Transverse colon (tissue), 4 donors: ENCODE measurements around the gene CBARP. TPM values are rescaled to one million over a fixed set of nuclear protein-coding genes. Genes with fewer than 3 reads are reported as not detected.

ENCODE experiments used
- DNase-seq: peaks from one replicate; pipeline ENCODE4 v3.0.0-alpha.2; 2019
- H3K27ac ChIP-seq, 4 donors: fragments of 200-600 bp; sonication (generic); 2 replicates each; pipeline ENCODE4 v1.5.1; 2016 to 2018; ENCODE audit warnings: inconsistent platforms in 4 of 4
- H3K27me3 ChIP-seq: fragments of 200-600 bp; sonication (generic); 2 replicates; pipeline ENCODE4 v1.5.1; 2017; ENCODE audit warnings: inconsistent platforms
- H3K36me3 ChIP-seq, 4 donors: fragments of 200-600 bp; sonication (generic); 2 replicates each; pipeline ENCODE4 v1.5.1; 2017 to 2019; ENCODE audit warnings: inconsistent platforms in 4 of 4
- H3K4me1 ChIP-seq, 4 donors: fragments of 200-600 bp; sonication (generic); 2 replicates each; pipeline ENCODE4 v1.5.1; 2017 to 2020; ENCODE audit warnings: inconsistent platforms in 4 of 4
- H3K4me3 ChIP-seq, 4 donors: fragments of 200-600 bp; sonication (generic); 1 replicate in 1 of 4; 2 replicates in 3 of 4; pipeline versions ENCODE4 v1.5.1 to v1.6.1; 2017 to 2019; ENCODE audit warnings: inconsistent platforms in 4 of 4
- H3K9me3 ChIP-seq, 2 donors: fragments of 200-600 bp; sonication (generic); 2 replicates each; pipeline ENCODE4 v1.5.1; 2017 to 2019; ENCODE audit warnings: inconsistent platforms in 2 of 2
- EP300 ChIP-seq: sonication (generic); formaldehyde crosslinking; IDR thresholded peaks from one replicate; pipeline ENCODE4 v1.6.1; 2017; ENCODE audit warnings: antibody characterized with exemption, low read depth
- POLR2A ChIP-seq: fragments of 450-650 bp; IDR thresholded peaks from one replicate; pipeline ENCODE4 v1.6.1; 2016; ENCODE audit warnings: antibody characterized with exemption, mild to moderate bottlenecking, moderate library complexity
- POLR2AphosphoS5 ChIP-seq, 3 donors: sonication (generic); formaldehyde crosslinking; IDR thresholded peaks; one replicate each; pipeline ENCODE4 v1.6.1; 2016; ENCODE audit warnings: antibody characterized with exemption in 3 of 3
- WGBS, 2 donors: methylation state at CpG; one replicate each; pipeline ENCODE4 v1.1.5; 2018; ENCODE audit warnings: low coverage in 1 of 2; 5-methylcytosine and 5-hydroxymethylcytosine counted together
- in situ Hi-C, 4 donors: fragments of 200-750 bp; cut with MboI; loops; one replicate each; pipeline versions ENCODE4 v1.15.0 to v1.15.1; 2017; ENCODE audit warnings: low sequenced_read_pairs in 3 of 4, low pct_ligation_motif_present in 1 of 4, low pct_unique_long_range_greater_than_20kb in 1 of 4
- intact Hi-C: fragments of 100-400 bp; cut with DNase I; formaldehyde crosslinking; loops from one replicate; pipeline ENCODE4 v1.15.1; 2023; ENCODE audit warnings: low total_unique reads
- total RNA-seq, 4 donors: library from RNA; depleted of rRNA; stranded (reverse); fragments of >200 nt; gene quantifications; one replicate each; pipeline ENCODE4 v1.1.0, GENCODE V29; 2016
- TF ChIP-seq, protein P1 (sequence below), 5 experiments: fragments of 200-600 bp in 3 of 5; fragments of 450-650 bp in 2 of 5; sonication (generic) in 3 of 5; IDR thresholded peaks; 1 replicate in 2 of 5; 2 replicates in 3 of 5; pipeline ENCODE4 v1.5.1; 2016 to 2017; ENCODE audit warnings: antibody characterized with exemption in 5 of 5, inconsistent platforms in 3 of 5, mild to moderate bottlenecking in 2 of 5, moderate library complexity in 1 of 5

The CBARP gene
- total RNA-seq, 4 donors from 2014 or later: 0.32 to 5.2 (median 0.68) TPM; not detected in 1

DNA sequence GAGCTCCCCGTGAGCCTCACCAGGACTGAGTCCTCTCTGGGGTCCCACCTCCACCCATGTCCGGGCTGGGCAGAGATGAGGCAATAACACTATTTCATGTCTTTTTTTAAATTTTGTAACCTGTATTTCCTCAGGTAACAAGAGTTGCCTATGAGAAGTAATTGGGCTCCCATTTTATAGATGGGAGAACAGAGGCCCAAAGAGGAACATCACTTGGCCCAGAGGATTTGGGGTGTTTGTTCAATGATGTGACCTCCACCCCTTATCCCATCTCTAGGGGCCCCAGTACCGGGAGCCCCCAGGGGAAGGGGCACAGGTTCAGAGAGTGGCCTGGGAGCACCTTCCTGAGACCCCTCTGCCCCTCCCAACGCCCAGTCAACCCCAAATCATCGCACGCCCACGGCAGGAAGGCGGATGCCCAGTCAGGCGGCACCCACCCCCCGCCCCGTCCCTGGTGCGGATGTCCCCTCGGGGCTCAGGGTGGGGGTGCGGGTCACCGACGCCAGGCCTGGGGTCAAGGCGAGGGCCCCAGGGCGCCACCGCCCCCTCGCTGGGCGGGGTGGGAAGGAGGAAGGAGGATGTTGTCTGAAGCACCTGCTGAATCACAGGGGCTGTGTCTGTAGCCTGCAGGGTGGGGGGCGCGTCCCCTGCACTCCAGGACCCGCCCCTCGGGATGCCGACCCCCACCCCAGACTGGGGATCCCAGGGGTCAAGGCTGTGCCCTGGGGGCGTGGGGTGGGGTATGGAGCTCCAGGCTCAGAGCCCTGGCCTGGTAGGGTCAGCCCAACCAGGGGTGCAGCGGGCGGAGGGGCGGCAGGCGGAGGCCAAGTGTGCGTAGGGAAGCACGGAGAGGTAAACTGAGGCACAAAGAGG, 22.3 kb upstream of the CBARP start:
- intact Hi-C loops (no loop called here), in situ Hi-C loops (no loop called here)
- H3K36me3 ChIP-seq: peaks cover 0 to 24% (median 10%) of the 10 kb centered on the region in 4 donors
- DNase-seq: peak; percentile 63
- peaks cover 58 to 79% (median 73%) of the 10 kb centered on the region in 4 donors for H3K4me1 ChIP-seq
- H3K27me3 ChIP-seq: no peaks in the 10 kb centered on the region
- peak overlapping the region in 3 of 4 donors; percentile 10 to 61 (median 55) for H3K4me3 ChIP-seq
- H3K27ac ChIP-seq: peak overlapping the region; percentile 98 to 100 (median 98)
- TF ChIP-seq EP300: no peak
- TF ChIP-seq, protein P1, sequence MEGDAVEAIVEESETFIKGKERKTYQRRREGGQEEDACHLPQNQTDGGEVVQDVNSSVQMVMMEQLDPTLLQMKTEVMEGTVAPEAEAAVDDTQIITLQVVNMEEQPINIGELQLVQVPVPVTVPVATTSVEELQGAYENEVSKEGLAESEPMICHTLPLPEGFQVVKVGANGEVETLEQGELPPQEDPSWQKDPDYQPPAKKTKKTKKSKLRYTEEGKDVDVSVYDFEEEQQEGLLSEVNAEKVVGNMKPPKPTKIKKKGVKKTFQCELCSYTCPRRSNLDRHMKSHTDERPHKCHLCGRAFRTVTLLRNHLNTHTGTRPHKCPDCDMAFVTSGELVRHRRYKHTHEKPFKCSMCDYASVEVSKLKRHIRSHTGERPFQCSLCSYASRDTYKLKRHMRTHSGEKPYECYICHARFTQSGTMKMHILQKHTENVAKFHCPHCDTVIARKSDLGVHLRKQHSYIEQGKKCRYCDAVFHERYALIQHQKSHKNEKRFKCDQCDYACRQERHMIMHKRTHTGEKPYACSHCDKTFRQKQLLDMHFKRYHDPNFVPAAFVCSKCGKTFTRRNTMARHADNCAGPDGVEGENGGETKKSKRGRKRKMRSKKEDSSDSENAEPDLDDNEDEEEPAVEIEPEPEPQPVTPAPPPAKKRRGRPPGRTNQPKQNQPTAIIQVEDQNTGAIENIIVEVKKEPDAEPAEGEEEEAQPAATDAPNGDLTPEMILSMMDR (IDR thresholded peaks at IDR 0.05): no peak
- TF ChIP-seq POLR2A: no peak
- peak in 2 of 3 donors; percentile 32 for TF ChIP-seq POLR2AphosphoS5 (IDR thresholded peaks at IDR 0.05)
- H3K9me3 ChIP-seq: no peaks in the 10 kb centered on the region
- 7 to 11% methylated on average over 3 to 30 of the region's 33 CpGs for WGBS, 2 donors

DNA sequence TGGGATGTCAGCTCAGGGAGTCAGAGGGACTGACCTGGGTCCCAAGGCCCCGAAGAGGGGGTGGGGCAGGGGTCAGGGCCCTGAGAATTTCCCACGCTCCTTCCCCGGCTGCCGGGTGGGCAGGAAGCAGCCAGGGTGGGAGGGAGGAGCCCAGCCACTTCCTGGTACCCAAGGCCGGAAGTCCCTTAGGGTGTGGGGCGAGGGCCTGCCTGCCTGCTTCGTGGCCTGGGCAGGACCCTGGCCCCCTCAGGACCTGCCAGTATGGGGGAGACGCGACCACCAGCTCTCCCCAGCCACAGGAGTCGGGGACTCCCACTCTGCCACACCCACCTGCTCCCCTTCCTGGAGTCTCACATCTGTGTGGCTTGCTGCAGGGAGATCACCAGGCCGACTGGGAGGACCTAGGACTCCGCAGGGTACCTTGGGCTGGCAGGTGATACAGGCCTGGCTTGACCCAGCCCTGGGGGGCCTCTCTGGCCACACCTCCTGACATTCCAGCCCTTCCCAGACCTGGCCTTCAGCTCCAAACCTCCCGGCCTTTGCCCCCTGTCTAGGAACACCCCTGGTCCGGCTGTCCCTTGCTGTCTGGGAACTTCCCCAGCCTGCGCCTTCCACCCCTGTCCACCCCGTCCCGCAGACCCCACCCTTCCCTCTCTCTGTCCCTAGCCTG, 21.5 kb upstream of the CBARP start:
- H3K27me3 ChIP-seq: no peaks in the 10 kb centered on the region
- H3K36me3 ChIP-seq: peaks cover 0 to 32% (median 16%) of the 10 kb centered on the region in 4 donors
- 0 to 4% methylated on average over 4 to 17 of the region's 17 CpGs for WGBS, 2 donors
- in situ Hi-C loops (no loop called here), intact Hi-C loops (no loop called here)
- H3K27ac ChIP-seq: peak overlapping the region; percentile 98 to 100 (median 98)
- DNase-seq: peak; percentile 88
- no peaks in the 10 kb centered on the region for H3K9me3 ChIP-seq
- TF ChIP-seq EP300 (peak; percentile 1), POLR2AphosphoS5 (IDR thresholded peaks at IDR 0.05) (peak; percentile 79 to 92 (median 90)), POLR2A (peak; percentile 88)
- TF ChIP-seq, protein P1 (IDR thresholded peaks at IDR 0.05): no peak
- peaks cover 59 to 85% (median 78%) of the 10 kb centered on the region in 4 donors for H3K4me1 ChIP-seq
- peak overlapping the region in 2 of 4 donors; percentile 13 to 33 for H3K4me3 ChIP-seq

DNA sequence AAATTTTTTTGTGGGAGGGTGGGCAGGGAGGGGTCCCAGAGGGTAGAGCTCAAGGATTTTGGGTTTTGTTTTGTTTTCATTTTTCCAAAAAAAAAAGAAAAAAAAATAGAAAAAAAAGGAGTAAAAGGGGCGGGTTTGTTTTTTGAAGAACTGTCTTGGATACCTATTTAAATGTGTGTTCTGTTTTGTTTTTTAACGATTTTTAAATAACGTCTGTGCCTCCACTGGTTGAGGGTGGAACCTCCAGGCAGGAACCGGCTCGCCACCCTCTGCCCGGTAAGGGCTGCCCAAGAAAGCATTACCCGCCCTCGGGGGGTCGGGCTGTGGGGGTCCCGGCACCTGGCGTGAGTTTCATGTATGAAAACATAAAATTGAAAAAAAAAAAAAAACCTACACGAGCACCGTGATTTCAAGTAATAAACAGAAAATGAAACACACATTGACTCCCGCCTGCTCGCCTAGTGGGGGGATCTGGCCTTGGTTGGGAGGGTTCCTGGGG, 21.0 kb upstream of the CBARP start:
- Histone ChIP-seq H3K27me3 (no peaks in the 10 kb centered on the region), H3K27ac (peak overlapping the region; percentile 98 to 100 (median 98)), H3K36me3 (peaks cover 0 to 34% (median 19%) of the 10 kb centered on the region in 4 donors), H3K9me3 (no peaks in the 10 kb centered on the region), H3K4me3 (peak overlapping the region in 2 of 4 donors; percentile 13 to 33), H3K4me1 (peaks cover 65 to 91% (median 84%) of the 10 kb centered on the region in 4 donors)
- TF ChIP-seq, protein P1 (IDR thresholded peaks at IDR 0.05): peak in 1 of 5 experiments; percentile 28
- no peak for TF ChIP-seq EP300
- in situ Hi-C loops (no loop called here), intact Hi-C loops (no loop called here)
- no peak for DNase-seq
- 11 to 15% methylated on average over 9 to 15 of the region's 15 CpGs for WGBS, 2 donors

DNA sequence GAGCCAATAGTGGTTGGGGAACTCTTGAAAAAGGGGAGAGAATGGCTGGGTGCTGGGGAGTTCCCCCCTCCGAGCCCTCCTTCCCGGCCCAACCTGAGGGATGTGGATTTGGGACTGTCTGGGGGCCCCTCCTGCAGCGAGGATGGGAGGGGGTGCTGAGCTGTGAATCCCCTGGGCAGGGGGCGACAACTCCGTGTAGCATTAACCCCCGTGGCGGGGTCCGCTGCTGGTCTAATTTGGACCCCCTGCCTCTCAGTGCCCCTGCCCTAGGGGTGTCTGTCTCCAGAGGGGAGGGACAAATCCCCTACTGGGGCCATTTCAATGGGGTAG, 20.3 kb upstream of the CBARP start:
- Histone ChIP-seq H3K27me3 (no peaks in the 10 kb centered on the region), H3K4me3 (peak overlapping the region in 1 of 4 donors; percentile 1), H3K27ac (peak overlapping the region; percentile 98 to 100 (median 98)), H3K36me3 (peaks cover 0 to 34% (median 19%) of the 10 kb centered on the region in 4 donors), H3K9me3 (no peaks in the 10 kb centered on the region), H3K4me1 (peaks cover 66 to 93% (median 87%) of the 10 kb centered on the region in 4 donors)
- WGBS, 2 donors: 65 to 68% methylated on average over 4 to 8 of the region's 8 CpGs
- DNase-seq: no peak
- in situ Hi-C loops: no loop called here
- TF ChIP-seq, protein P1 (IDR thresholded peaks at IDR 0.05): no peak
- TF ChIP-seq POLR2AphosphoS5 (IDR thresholded peaks at IDR 0.05): peak in 1 of 3 donors; percentile 19
- TF ChIP-seq EP300: no peak
- intact Hi-C loops: no loop called here
